K562 (cell line): ENCODE results near the gene FAM193A. TPM values are rescaled to one million over a fixed set of nuclear protein-coding genes. Genes with fewer than 3 reads are reported as not detected.

Experiments
- BRCA1 ChIP-seq, 2 experiments: fragments of 450-650 bp in 1 of 2; sonication (generic) in 1 of 2; formaldehyde crosslinking in 1 of 2; IDR thresholded peaks; 2 replicates each; pipeline versions ENCODE4 v1.5.0 to v1.6.1; 2017 to 2020; ENCODE audit warnings: mild to moderate bottlenecking in 1 of 2, missing genetic modification reagents in 1 of 2
- ETV1 ChIP-seq: fragments of 450-650 bp; conservative IDR thresholded peaks from 2 replicates; pipeline ENCODE4 v1.6.1; 2016; ENCODE audit warnings: missing genetic modification characterization, control low read depth, low read depth, missing compliant biosample characterization
- GATAD2A ChIP-seq: fragments of 450-650 bp; IDR thresholded peaks from 2 replicates; pipeline ENCODE4 v1.6.1; 2017
- JUND ChIP-seq, 2 experiments: IDR thresholded peaks; 2 replicates in 1 of 2; 3 replicates in 1 of 2; pipeline ENCODE4 v1.6.1; 2011; ENCODE audit warnings: borderline replicate concordance in 2 of 2, low read depth in 2 of 2, low read length in 2 of 2, improper control_type of control experiment in 1 of 2, missing biosample characterization in 1 of 2, missing genetic modification characterization in 1 of 2, missing genetic modification reagents in 1 of 2
- KLF13 ChIP-seq: fragments of 450-650 bp; IDR thresholded peaks from 2 replicates; pipeline ENCODE4 v1.6.1; 2016; ENCODE audit warnings: missing genetic modification characterization, low read depth, mild to moderate bottlenecking, missing compliant biosample characterization, moderate library complexity, borderline replicate concordance
- MTA2 ChIP-seq: fragments of 450-650 bp; IDR thresholded peaks from 2 replicates; pipeline ENCODE4 v1.6.1; 2016; ENCODE audit warnings: low read depth
- NBN ChIP-seq: fragments of 450-650 bp; IDR thresholded peaks from 2 replicates; pipeline ENCODE4 v1.6.1; 2016; ENCODE audit warnings: low read depth, mild to moderate bottlenecking
- SMC3 ChIP-seq: conservative IDR thresholded peaks from 2 replicates; pipeline ENCODE4 v1.6.1; 2011; ENCODE audit warnings: low read depth, low read length, improper control_type of control experiment; ENCODE audit not compliant: insufficient read depth
- ZNF217 ChIP-seq: sonication (generic); formaldehyde crosslinking; IDR thresholded peaks from 2 replicates; pipeline ENCODE4 v1.8.0; 2022; ENCODE audit warnings: mild to moderate bottlenecking, missing genetic modification reagents
- ZSCAN32 ChIP-seq: fragments of 450-650 bp; formaldehyde crosslinking; IDR thresholded peaks from 2 replicates; pipeline ENCODE4 v1.4.0; 2020; ENCODE audit warnings: mild to moderate bottlenecking, moderate library complexity
- polyA plus RNA-seq, 8 experiments: library from polyadenylated mRNA; depleted of rRNA in 4 of 8; stranded (reverse) in 5 of 8; unstranded in 3 of 8; fragments of >200 nt; fragmentation: Nextera tagmentation in 2 of 8; fragmentation: Illumina TruSeq in 1 of 8; extraction: Ambion mirVana in 2 of 8; extraction: Trizol in 1 of 8; gene quantifications; 2 replicates each; pipeline versions ENCODE4 v1.2.1 to v1.2.3, GENCODE V29; 2011 to 2014; ENCODE audit warnings: inconsistent platforms in 1 of 8, missing spikeins in 1 of 8
- total RNA-seq, 7 experiments: library from RNA; depleted of rRNA in 6 of 7; stranded (reverse); fragments of >200 nt in 6 of 7; fragmentation: Illumina TruSeq in 2 of 7; extraction: Trizol in 2 of 7; gene quantifications; 2 replicates each; pipeline versions ENCODE4 v1.2.1 to v1.2.3, GENCODE V29; 2011 to 2021; ENCODE audit warnings: low replicate concordance in 1 of 7
- TF ChIP-seq, protein P1 (sequence below), 2 experiments: fragments of 450-650 bp; formaldehyde crosslinking in 1 of 2; IDR thresholded peaks; 2 replicates each; pipeline versions ENCODE4 v1.4.0 to v1.6.1; 2014 to 2020; ENCODE audit warnings: mild to moderate bottlenecking in 2 of 2, borderline replicate concordance in 1 of 2, low read depth in 1 of 2
- TF ChIP-seq, protein P2 (sequence below): fragments of 450-650 bp; IDR thresholded peaks from 2 replicates; pipeline ENCODE4 v1.6.1; 2016; ENCODE audit warnings: borderline replicate concordance
- TF ChIP-seq, protein P3 (sequence below): IDR thresholded peaks from 2 replicates; pipeline ENCODE4 v1.6.1; 2012; ENCODE audit warnings: low read depth, low read length, improper control_type of control experiment, borderline replicate concordance

The FAM193A gene
- total and polyA plus RNA-seq, 9 of the 15 experiments (the other 6 are each of a cell fraction or from before 2014, with no cell fraction given) = 0.46 to 24.6 (median 9.6) TPM

DNA sequence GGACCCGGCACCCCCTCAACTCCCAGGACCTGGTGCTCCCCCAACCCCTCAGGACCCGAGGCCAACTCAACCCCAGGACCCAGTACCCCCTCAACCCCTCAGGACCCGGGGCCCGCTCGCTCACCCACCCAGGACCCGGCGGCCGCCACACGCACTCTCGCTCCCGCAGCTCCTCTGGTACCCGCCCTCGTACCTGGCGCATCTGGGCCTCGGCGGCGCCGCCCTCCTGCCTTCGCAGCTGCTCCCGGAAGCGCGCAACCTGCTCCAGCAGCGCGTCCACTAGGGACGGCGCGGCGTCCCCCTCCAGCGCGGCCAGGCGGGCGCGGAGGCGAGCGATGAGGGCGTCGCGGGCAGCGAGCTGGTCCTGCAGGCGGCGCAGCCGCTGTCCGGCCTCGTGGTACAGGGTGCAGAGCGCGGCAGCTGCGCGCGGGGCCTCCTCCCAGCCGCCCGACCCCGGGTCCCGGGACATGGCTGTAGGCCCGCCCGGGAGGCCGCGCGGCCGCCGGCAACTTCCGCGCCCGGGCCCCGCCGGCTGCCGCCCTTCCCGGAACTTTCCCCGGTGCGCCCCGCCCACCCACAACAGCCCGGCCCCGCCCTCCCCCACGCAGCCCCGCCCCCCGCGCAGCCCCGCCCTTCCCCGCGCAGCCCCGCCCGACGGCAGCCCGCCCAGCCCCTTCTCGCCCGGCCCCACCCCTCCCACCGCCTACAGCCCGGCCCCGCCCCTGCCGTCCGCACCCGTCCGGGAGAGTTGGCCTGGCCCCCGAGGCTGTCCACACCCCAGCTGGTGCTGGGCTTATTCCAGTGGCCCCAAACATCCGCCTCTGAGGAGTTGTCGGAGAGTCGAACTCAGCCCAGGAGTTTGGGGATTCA is 219.6 kb downstream of the FAM193A start, which contains the start of gene TNIP2 (continued):
- TF ChIP-seq, protein P1, sequence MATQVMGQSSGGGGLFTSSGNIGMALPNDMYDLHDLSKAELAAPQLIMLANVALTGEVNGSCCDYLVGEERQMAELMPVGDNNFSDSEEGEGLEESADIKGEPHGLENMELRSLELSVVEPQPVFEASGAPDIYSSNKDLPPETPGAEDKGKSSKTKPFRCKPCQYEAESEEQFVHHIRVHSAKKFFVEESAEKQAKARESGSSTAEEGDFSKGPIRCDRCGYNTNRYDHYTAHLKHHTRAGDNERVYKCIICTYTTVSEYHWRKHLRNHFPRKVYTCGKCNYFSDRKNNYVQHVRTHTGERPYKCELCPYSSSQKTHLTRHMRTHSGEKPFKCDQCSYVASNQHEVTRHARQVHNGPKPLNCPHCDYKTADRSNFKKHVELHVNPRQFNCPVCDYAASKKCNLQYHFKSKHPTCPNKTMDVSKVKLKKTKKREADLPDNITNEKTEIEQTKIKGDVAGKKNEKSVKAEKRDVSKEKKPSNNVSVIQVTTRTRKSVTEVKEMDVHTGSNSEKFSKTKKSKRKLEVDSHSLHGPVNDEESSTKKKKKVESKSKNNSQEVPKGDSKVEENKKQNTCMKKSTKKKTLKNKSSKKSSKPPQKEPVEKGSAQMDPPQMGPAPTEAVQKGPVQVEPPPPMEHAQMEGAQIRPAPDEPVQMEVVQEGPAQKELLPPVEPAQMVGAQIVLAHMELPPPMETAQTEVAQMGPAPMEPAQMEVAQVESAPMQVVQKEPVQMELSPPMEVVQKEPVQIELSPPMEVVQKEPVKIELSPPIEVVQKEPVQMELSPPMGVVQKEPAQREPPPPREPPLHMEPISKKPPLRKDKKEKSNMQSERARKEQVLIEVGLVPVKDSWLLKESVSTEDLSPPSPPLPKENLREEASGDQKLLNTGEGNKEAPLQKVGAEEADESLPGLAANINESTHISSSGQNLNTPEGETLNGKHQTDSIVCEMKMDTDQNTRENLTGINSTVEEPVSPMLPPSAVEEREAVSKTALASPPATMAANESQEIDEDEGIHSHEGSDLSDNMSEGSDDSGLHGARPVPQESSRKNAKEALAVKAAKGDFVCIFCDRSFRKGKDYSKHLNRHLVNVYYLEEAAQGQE (IDR thresholded peaks at IDR 0.05; ENCODE audit: borderline replicate concordance) = no peak; the same call in 1 of the 2 replicates
- TF ChIP-seq, protein P1 (CRISPR knock-in tag; IDR thresholded peaks at IDR 0.05; ENCODE audit: low read depth) = peak; percentile 75; the same call in 1 of the 2 replicates
- TF ChIP-seq MTA2 = no peak
- peak; percentile 52; the same call in 1 of the 2 replicates for TF ChIP-seq ETV1 (tag)
- no peak for TF ChIP-seq JUND (IDR thresholded peaks at IDR 0.05; ENCODE audit: borderline replicate concordance, low read depth, low read length)
- no peak; the same call in 2 of the 3 replicates for TF ChIP-seq JUND (tag; IDR thresholded peaks at IDR 0.05; ENCODE audit: borderline replicate concordance, low read depth, low read length)
- peak; percentile 70; the same call in 1 of the 2 replicates for TF ChIP-seq KLF13
- no peak for TF ChIP-seq BRCA1 (IDR thresholded peaks at IDR 0.05)
- TF ChIP-seq BRCA1 (CRISPR knock-in tag; IDR thresholded peaks at IDR 0.05) = no peak
- TF ChIP-seq, protein P2, sequence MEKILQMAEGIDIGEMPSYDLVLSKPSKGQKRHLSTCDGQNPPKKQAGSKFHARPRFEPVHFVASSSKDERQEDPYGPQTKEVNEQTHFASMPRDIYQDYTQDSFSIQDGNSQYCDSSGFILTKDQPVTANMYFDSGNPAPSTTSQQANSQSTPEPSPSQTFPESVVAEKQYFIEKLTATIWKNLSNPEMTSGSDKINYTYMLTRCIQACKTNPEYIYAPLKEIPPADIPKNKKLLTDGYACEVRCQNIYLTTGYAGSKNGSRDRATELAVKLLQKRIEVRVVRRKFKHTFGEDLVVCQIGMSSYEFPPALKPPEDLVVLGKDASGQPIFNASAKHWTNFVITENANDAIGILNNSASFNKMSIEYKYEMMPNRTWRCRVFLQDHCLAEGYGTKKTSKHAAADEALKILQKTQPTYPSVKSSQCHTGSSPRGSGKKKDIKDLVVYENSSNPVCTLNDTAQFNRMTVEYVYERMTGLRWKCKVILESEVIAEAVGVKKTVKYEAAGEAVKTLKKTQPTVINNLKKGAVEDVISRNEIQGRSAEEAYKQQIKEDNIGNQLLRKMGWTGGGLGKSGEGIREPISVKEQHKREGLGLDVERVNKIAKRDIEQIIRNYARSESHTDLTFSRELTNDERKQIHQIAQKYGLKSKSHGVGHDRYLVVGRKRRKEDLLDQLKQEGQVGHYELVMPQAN = 0 out of 2 replicates have a peak, but pooled peaks have one; percentile 35
- no peak for TF ChIP-seq GATAD2A
- no peak for TF ChIP-seq SMC3
- TF ChIP-seq NBN = no peak
- no peak for TF ChIP-seq ZSCAN32
- TF ChIP-seq ZNF217 (CRISPR knock-in tag) = no peak
- TF ChIP-seq, protein P3, sequence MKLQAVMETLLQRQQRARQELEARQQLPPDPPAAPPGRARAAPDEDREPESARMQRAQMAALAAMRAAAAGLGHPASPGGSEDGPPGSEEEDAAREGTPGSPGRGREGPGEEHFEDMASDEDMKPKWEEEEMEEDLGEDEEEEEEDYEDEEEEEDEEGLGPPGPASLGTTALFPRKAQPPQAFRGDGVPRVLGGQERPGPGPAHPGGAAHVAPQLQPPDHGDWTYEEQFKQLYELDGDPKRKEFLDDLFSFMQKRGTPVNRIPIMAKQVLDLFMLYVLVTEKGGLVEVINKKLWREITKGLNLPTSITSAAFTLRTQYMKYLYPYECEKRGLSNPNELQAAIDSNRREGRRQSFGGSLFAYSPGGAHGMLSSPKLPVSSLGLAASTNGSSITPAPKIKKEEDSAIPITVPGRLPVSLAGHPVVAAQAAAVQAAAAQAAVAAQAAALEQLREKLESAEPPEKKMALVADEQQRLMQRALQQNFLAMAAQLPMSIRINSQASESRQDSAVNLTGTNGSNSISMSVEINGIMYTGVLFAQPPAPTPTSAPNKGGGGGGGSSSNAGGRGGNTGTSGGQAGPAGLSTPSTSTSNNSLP = no peak
